HEK293 (cell line): ENCODE data around the gene BCOR.

Source experiments
- CTCF ChIA-PET: fragments of 350-600 bp; formaldehyde crosslinking; extraction: SDS; loops from one replicate; lab custom pipeline; 2021; ENCODE audit warnings: antibody characterized with exemption; lab: Yijun Ruan, JAX
- POLR2A ChIA-PET: fragments of 300-600 bp; formaldehyde crosslinking; extraction: SDS; loops from one replicate; lab custom pipeline; 2020; ENCODE audit warnings: antibody characterized with exemption, inconsistent platforms; lab: Yijun Ruan, JAX
- H3K27ac ChIP-seq: fragments of 200-500 bp; sonication (Bioruptor generic); 2 replicates; pipeline ENCODE4 v1.5.1; 2014; ENCODE audit warnings: low read depth, low read length, control low read depth, inconsistent platforms; ENCODE audit errors: extremely low read depth
- H3K36me3 ChIP-seq, 2 experiments: fragments of 200-500 bp in 1 of 2; sonication (Bioruptor generic) in 1 of 2; 1 replicate in 1 of 2; 2 replicates in 1 of 2; pipeline ENCODE4 v1.5.1; 2014 to 2017; ENCODE audit warnings: inconsistent platforms in 2 of 2, low read length in 2 of 2; ENCODE audit not compliant: control insufficient read depth in 2 of 2, insufficient read depth in 1 of 2
- H3K4me1 ChIP-seq: fragments of 200-500 bp; sonication (Bioruptor generic); 2 replicates; pipeline ENCODE4 v1.5.1; 2014; ENCODE audit warnings: mild to moderate bottlenecking, low read length, inconsistent platforms; ENCODE audit not compliant: control insufficient read depth, insufficient read depth
- H3K4me3 ChIP-seq: 2 replicates; pipeline ENCODE4 v1.5.1; 2011; ENCODE audit warnings: low read depth, mild to moderate bottlenecking, control low read depth, low read length, moderate library complexity
- H3K9me3 ChIP-seq: fragments of 200-500 bp; sonication (Bioruptor generic); 2 replicates; pipeline ENCODE4 v1.5.1; 2014; ENCODE audit warnings: low read depth, low read length, inconsistent platforms; ENCODE audit not compliant: control insufficient read depth, insufficient read depth
- GLIS2 ChIP-seq: fragments of 450-650 bp; formaldehyde crosslinking; IDR thresholded peaks from 2 replicates; pipeline ENCODE4 v1.5.1; 2016; ENCODE audit warnings: missing biosample characterization, missing genetic modification characterization
- HOXA7 ChIP-seq: sonication (generic); formaldehyde crosslinking; IDR thresholded peaks from 2 replicates; pipeline ENCODE4 v1.8.1; 2022; ENCODE audit warnings: missing genetic modification reagents, borderline replicate concordance
- SP2 ChIP-seq: fragments of 450-650 bp; formaldehyde crosslinking; IDR thresholded peaks from 2 replicates; pipeline ENCODE4 v1.5.1; 2016; ENCODE audit warnings: missing biosample characterization, missing genetic modification characterization
- WT1 ChIP-seq: fragments of 450-650 bp; formaldehyde crosslinking; IDR thresholded peaks from 2 replicates; pipeline ENCODE4 v1.5.1; 2016; ENCODE audit warnings: missing biosample characterization, missing genetic modification characterization
- YY1 ChIP-seq: fragments of 450-650 bp; formaldehyde crosslinking; IDR thresholded peaks from 2 replicates; pipeline ENCODE4 v1.5.1; 2018; ENCODE audit warnings: missing biosample characterization, missing genetic modification characterization
- ZBTB17 ChIP-seq: fragments of 450-650 bp; formaldehyde crosslinking; IDR thresholded peaks from 2 replicates; pipeline ENCODE4 v1.5.1; 2016; ENCODE audit warnings: missing biosample characterization, missing genetic modification characterization
- ZIC2 ChIP-seq: fragments of 450-650 bp; formaldehyde crosslinking; IDR thresholded peaks from 2 replicates; pipeline ENCODE4 v1.5.1; 2016; ENCODE audit warnings: missing biosample characterization, missing genetic modification characterization
- ZNF211 ChIP-seq: fragments of 450-650 bp; formaldehyde crosslinking; IDR thresholded peaks from 2 replicates; pipeline ENCODE4 v1.5.1; 2016; ENCODE audit warnings: low read depth, missing biosample characterization, missing genetic modification characterization
- ZNF433 ChIP-seq: fragments of 450-650 bp; formaldehyde crosslinking; IDR thresholded peaks from 2 replicates; pipeline ENCODE4 v1.5.1; 2016; ENCODE audit warnings: missing biosample characterization, missing genetic modification characterization, low read depth
- ZNF514 ChIP-seq: fragments of 450-650 bp; formaldehyde crosslinking; IDR thresholded peaks from 2 replicates; pipeline ENCODE4 v1.5.1; 2016; ENCODE audit warnings: missing biosample characterization, missing genetic modification characterization
- ZNF548 ChIP-seq: fragments of 450-650 bp; formaldehyde crosslinking; IDR thresholded peaks from 2 replicates; pipeline ENCODE4 v1.5.1; 2016; ENCODE audit warnings: missing biosample characterization, missing genetic modification characterization
- ZNF555 ChIP-seq: fragments of 450-650 bp; formaldehyde crosslinking; conservative IDR thresholded peaks from 2 replicates; pipeline ENCODE4 v1.5.1; 2017; ENCODE audit warnings: missing biosample characterization, mild to moderate bottlenecking, missing genetic modification characterization, inconsistent platforms
- ZNF626 ChIP-seq: fragments of 450-650 bp; sonication (Bioruptor Pico); formaldehyde crosslinking; IDR thresholded peaks from 2 replicates; pipeline ENCODE4 v1.5.1; 2018; ENCODE audit warnings: missing biosample characterization, missing genetic modification characterization, inconsistent platforms
- ZNF707 ChIP-seq: fragments of 450-650 bp; formaldehyde crosslinking; IDR thresholded peaks from 2 replicates; pipeline ENCODE4 v1.5.1; 2016; ENCODE audit warnings: missing biosample characterization, missing genetic modification characterization
- ZNF830 ChIP-seq: fragments of 450-650 bp; IDR thresholded peaks from 2 replicates; pipeline ENCODE4 v1.5.0; 2018; ENCODE audit warnings: missing biosample characterization, missing genetic modification characterization, low read depth, mild to moderate bottlenecking, moderate library complexity
- ZXDB ChIP-seq: fragments of 450-650 bp; formaldehyde crosslinking; IDR thresholded peaks from 2 replicates; pipeline ENCODE4 v1.5.1; 2016; ENCODE audit warnings: missing biosample characterization, missing genetic modification characterization
- TF ChIP-seq, protein P1 (sequence below): fragments of 450-650 bp; formaldehyde crosslinking; IDR thresholded peaks from 2 replicates; pipeline ENCODE4 v1.5.1; 2016; ENCODE audit warnings: missing biosample characterization, missing genetic modification characterization
- TF ChIP-seq, protein P2 (sequence below): fragments of 450-650 bp; formaldehyde crosslinking; IDR thresholded peaks from 2 replicates; pipeline ENCODE4 v1.5.1; 2016; ENCODE audit warnings: missing biosample characterization, missing genetic modification characterization
- TF ChIP-seq, protein P3 (sequence below): sonication (generic); formaldehyde crosslinking; IDR thresholded peaks from 2 replicates; pipeline ENCODE4 v1.8.1; 2022; ENCODE audit warnings: mild to moderate bottlenecking, moderate library complexity, missing genetic modification reagents
- TF ChIP-seq, protein P4 (sequence below): fragments of 450-650 bp; formaldehyde crosslinking; IDR thresholded peaks from 2 replicates; pipeline ENCODE4 v1.5.1; 2017; ENCODE audit warnings: missing biosample characterization, missing genetic modification characterization

BCOR gene

DNA sequence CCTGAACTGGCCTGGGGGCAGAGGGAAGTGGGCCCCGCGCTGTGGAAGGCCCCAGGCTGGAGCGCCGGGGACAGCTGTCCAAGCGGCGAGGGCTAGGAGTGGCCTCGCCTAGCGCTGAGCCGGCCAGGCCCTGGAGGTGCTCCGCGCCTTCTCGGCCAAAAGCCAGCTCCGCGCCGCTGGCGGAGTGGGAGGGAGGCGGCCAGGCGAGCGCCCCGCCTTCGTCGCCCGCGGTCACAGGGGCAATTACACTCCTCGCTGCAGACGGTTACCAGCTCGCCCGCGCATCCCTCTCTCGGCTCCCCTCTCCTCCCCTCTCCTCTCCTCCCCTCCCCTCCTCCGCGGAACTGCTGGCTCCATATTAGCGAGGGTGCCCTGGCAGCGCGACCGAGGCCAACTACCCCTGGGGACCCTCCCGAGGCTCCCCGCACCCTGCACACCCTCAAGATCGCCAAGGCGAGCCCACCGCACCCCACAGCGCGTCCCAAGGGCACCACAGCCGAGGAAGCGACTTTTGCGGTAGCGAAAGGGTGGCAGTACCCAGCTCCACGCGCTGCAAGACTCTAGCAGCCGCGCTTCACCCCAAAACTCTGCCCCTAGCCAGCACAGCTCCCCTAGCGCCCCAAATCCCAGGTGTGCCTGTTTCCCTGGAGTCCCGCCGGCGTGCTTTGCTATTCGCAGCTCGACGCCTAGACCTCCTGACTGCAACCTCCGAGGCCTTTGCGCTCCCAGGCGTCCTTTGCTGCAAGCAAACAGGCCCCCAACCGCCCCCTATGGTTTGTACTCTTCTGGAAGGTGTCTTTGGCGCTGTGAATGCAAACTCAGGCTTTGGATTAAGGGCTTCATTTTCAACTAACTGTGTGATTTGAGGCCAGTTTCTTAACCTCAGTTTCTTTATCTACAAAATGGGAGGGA is 91.4 kb downstream of the BCOR start:
- Histone ChIP-seq H3K27ac (no peak overlapping the region), H3K36me3 (no peaks in the 10 kb centered on the region), H3K4me1 (peaks cover 5% of the 10 kb centered on the region; the same call in 1 of the 2 replicates), H3K4me3 (no peak overlapping the region), H3K9me3 (no peaks in the 10 kb centered on the region)
- ChIA-PET POLR2A (no interaction called here), CTCF (interaction anchor here (0.6 kb wide), 1 partner anchor 16 kb away, joined by 3 read pairs; no protein-coding TSS in a partner anchor)
- no peak for TF ChIP-seq ZNF626 (tag by site-specific recombination)
- no peak for TF ChIP-seq HOXA7 (CRISPR knock-in tag)
- TF ChIP-seq ZIC2 (tag by site-specific recombination) = no peak
- no peak for TF ChIP-seq ZNF830 (tag by site-specific recombination)
- no peak for TF ChIP-seq SP2 (tag by site-specific recombination)
- TF ChIP-seq YY1 (tag by site-specific recombination) = no peak
- TF ChIP-seq ZXDB (tag by site-specific recombination) = no peak
- TF ChIP-seq, protein P1, sequence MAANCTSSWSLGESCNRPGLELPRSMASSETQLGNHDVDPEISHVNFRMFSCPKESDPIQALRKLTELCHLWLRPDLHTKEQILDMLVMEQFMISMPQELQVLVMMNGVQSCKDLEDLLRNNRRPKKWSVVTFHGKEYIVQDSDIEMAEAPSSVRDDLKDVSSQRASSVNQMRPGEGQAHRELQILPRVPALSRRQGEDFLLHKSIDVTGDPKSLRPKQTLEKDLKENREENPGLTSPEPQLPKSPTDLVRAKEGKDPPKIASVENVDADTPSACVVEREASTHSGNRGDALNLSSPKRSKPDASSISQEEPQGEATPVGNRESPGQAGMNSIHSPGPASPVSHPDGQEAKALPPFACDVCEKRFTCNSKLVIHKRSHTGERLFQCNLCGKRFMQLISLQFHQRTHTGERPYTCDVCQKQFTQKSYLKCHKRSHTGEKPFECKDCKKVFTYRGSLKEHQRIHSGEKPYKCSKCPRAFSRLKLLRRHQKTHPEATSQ (tag by site-specific recombination) = no peak
- TF ChIP-seq ZNF707 = no peak
- no peak for TF ChIP-seq ZBTB17 (tag by site-specific recombination)
- TF ChIP-seq ZNF555 (tag by site-specific recombination) = no peak
- TF ChIP-seq, protein P2, sequence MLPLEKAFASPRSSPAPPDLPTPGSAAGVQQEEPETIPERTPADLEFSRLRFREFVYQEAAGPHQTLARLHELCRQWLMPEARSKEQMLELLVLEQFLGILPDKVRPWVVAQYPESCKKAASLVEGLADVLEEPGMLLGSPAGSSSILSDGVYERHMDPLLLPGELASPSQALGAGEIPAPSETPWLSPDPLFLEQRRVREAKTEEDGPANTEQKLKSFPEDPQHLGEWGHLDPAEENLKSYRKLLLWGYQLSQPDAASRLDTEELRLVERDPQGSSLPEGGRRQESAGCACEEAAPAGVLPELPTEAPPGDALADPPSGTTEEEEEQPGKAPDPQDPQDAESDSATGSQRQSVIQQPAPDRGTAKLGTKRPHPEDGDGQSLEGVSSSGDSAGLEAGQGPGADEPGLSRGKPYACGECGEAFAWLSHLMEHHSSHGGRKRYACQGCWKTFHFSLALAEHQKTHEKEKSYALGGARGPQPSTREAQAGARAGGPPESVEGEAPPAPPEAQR (tag by site-specific recombination) = no peak
- no peak for TF ChIP-seq ZNF514
- no peak for TF ChIP-seq GLIS2 (tag by site-specific recombination)
- TF ChIP-seq, protein P3, sequence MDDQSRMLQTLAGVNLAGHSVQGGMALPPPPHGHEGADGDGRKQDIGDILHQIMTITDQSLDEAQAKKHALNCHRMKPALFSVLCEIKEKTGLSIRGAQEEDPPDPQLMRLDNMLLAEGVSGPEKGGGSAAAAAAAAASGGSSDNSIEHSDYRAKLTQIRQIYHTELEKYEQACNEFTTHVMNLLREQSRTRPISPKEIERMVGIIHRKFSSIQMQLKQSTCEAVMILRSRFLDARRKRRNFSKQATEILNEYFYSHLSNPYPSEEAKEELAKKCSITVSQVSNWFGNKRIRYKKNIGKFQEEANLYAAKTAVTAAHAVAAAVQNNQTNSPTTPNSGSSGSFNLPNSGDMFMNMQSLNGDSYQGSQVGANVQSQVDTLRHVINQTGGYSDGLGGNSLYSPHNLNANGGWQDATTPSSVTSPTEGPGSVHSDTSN (CRISPR knock-in tag) = no peak
- no peak for TF ChIP-seq WT1 (tag by site-specific recombination)
- TF ChIP-seq, protein P4, sequence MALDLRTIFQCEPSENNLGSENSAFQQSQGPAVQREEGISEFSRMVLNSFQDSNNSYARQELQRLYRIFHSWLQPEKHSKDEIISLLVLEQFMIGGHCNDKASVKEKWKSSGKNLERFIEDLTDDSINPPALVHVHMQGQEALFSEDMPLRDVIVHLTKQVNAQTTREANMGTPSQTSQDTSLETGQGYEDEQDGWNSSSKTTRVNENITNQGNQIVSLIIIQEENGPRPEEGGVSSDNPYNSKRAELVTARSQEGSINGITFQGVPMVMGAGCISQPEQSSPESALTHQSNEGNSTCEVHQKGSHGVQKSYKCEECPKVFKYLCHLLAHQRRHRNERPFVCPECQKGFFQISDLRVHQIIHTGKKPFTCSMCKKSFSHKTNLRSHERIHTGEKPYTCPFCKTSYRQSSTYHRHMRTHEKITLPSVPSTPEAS (tag by site-specific recombination) = no peak
- TF ChIP-seq ZNF211 (tag by site-specific recombination) = no peak
- no peak for TF ChIP-seq ZNF548 (tag by site-specific recombination)
- no peak for TF ChIP-seq ZNF433 (tag by site-specific recombination)
